ENCODE results near the gene CCDC171. TPM values are rescaled to one million over a fixed set of nuclear protein-coding genes. Genes with fewer than 3 reads are reported as not detected.
"Not testable (repeated sequence)": the region's sequence is repeated elsewhere in the genome, so short reads cannot be mapped to it uniquely, and the experiment has no call there.

The CCDC171 gene
- total and polyA plus RNA-seq, 8 donors = 1.2 to 26.3 (median 2.7) TPM; not detected in 1

- TF ChIP-seq POLR2A (IDR thresholded peaks at IDR 0.05) (no peak), POLR2AphosphoS5 (IDR thresholded peaks at IDR 0.05) (no peak), CTCF (IDR thresholded peaks at IDR 0.05) (no peak), EP300 (IDR thresholded peaks at IDR 0.05) (no peak)
- Histone ChIP-seq H3K27me3 (no peaks in the 10 kb centered on the region), H3K4me1 (no peaks in the 10 kb centered on the region), H3K27ac (no peak overlapping the region), H3K9me3 (peaks cover 0 to 8% (median 2%) of the 10 kb centered on the region in 4 donors), H3K4me3 (no peak overlapping the region), H3K36me3 (no peaks in the 10 kb centered on the region)
- DNase-seq = no peak
- WGBS, 5 donors = 84 to 94% (median 90%) methylated on average over 3 of the region's 3 CpGs
- intact Hi-C loops (cut with DNase I; ENCODE audit: low total_unique reads) = no loop called here
Measured at GRCh38 chr9:15592317-15592716, 39.5 kb downstream of the CCDC171 start.

- DNase-seq; H3K27ac ChIP-seq; H3K4me3 ChIP-seq; H3K27me3 ChIP-seq; H3K4me1 ChIP-seq; H3K36me3 ChIP-seq; intact Hi-C loops (cut with DNase I; ENCODE audit: low total_unique reads): not testable (repeated sequence)
- WGBS, 5 donors = 82 to 96% (median 86%) methylated on average over 1 of the region's 1 CpG
- peaks cover 0 to 13% (median 3%) of the 10 kb centered on the region in 4 donors for H3K9me3 ChIP-seq
Measured at GRCh38 chr9:15592940-15593339, 40.1 kb downstream of the CCDC171 start.

- H3K36me3 ChIP-seq, H3K27me3 ChIP-seq, DNase-seq, H3K9me3 ChIP-seq, H3K27ac ChIP-seq, H3K4me1 ChIP-seq, H3K4me3 ChIP-seq: not testable (repeated sequence)
- intact Hi-C loops (cut with DNase I; ENCODE audit: low total_unique reads) = loop anchor here (10.0 kb wide), 1 partner anchor 386 kb away; no protein-coding TSS in a partner anchor
- 96 to 99% (median 98%) methylated on average over 14 to 19 of the region's 19 CpGs for WGBS, 5 donors
Measured at GRCh38 chr9:15600666-15601330, 48.0 kb downstream of the CCDC171 start.

- H3K36me3 ChIP-seq = no peaks in the 10 kb centered on the region
- H3K4me1 ChIP-seq = no peaks in the 10 kb centered on the region
- H3K4me3 ChIP-seq = no peak overlapping the region
- DNase-seq = peak in 1 of 2 donors; percentile 66
- intact Hi-C loops (cut with DNase I; ENCODE audit: low total_unique reads) = loop anchor here (10.0 kb wide), 1 partner anchor 392 kb away; no protein-coding TSS in a partner anchor
- H3K27ac ChIP-seq = no peak overlapping the region
- no peaks in the 10 kb centered on the region for H3K27me3 ChIP-seq
- WGBS, 5 donors = 19 to 34% (median 31%) methylated on average over 2 of the region's 2 CpGs
- peak in 5 of 7 experiments; percentile 32 to 85 (median 66) for TF ChIP-seq CTCF (IDR thresholded peaks at IDR 0.05)
- TF ChIP-seq EP300 (IDR thresholded peaks at IDR 0.05) = no peak
- H3K9me3 ChIP-seq = no peaks in the 10 kb centered on the region
Measured at GRCh38 chr9:15606643-15607472, 54.0 kb downstream of the CCDC171 start.

- TF ChIP-seq POLR2AphosphoS5 (IDR thresholded peaks at IDR 0.05) (no peak), POLR2A (IDR thresholded peaks at IDR 0.05) (no peak), CTCF (IDR thresholded peaks at IDR 0.05) (no peak), EP300 (IDR thresholded peaks at IDR 0.05) (no peak)
- H3K4me3 ChIP-seq = no peak overlapping the region
- H3K27ac ChIP-seq = no peak overlapping the region
- H3K4me1 ChIP-seq = no peaks in the 10 kb centered on the region
- DNase-seq = no peak
- peaks cover 0 to 6% (median 0%) of the 10 kb centered on the region in 4 donors for H3K36me3 ChIP-seq
- WGBS, 5 donors = 82 to 92% (median 89%) methylated on average over 4 of the region's 4 CpGs
- H3K9me3 ChIP-seq = no peaks in the 10 kb centered on the region
- intact Hi-C loops (cut with DNase I; ENCODE audit: low total_unique reads) = no loop called here
- H3K27me3 ChIP-seq = no peaks in the 10 kb centered on the region
Measured at GRCh38 chr9:15612962-15613361, 60.1 kb downstream of the CCDC171 start.
